Raji (cell line): Measurements from ENCODE around the gene SFMBT2.

Experiments used
- POLR2A ChIP-seq: IDR thresholded peaks from 2 replicates; pipeline ENCODE4 v1.6.1; 2011; ENCODE audit warnings: low read depth, low read length, control low read depth; ENCODE audit not compliant: insufficient read depth

Gene SFMBT2

DNA sequence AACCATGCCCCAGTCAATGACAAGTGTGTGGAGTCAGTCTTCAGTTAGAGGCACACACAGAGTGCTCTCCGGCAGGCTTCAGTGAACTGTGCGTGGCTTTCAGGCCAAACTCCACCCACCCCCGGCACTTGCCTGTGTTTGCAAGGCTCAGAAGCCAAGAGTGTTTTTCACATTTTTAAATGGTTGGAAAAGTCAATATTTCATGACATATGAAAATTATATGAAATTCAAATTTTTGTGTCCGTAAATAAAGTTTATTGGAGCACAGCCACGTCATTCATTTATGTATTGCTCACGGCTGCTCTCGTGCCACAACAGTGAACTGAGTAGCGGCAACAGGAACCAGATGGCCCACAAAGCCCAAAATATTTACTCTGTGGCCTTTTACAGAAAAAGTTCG is 104.7 kb downstream of the SFMBT2 start:
- TF ChIP-seq POLR2A = no peak

DNA sequence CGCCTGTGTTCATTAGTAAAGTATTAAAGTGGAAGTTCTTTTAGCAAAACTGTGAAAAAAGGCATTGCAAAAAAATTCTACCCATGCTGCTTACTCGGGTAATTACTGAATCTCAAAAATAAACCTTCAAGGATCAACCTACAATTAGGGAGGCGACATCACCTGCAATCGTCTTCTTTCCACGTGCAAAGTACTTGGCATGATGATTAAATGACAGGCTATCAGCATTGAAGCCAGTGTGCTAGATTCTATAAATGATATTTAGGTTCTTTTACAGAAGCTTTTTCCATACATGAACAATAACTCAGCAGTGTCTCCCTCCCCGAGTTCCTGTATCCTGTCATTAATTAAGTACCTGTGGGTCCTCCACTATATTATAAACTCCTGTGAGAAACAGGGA is 105.8 kb downstream of the SFMBT2 start:
- TF ChIP-seq POLR2A = no peak

- TF ChIP-seq POLR2A = no peak
Measured at GRCh38 chr10:7304110-7304509, 106.7 kb downstream of the SFMBT2 start.

GRCh38 chr10:7302930-7303557 is 107.8 kb downstream of the SFMBT2 start:
- no peak for TF ChIP-seq POLR2A

GRCh38 chr10:7302392-7302906 is 108.4 kb downstream of the SFMBT2 start:
- TF ChIP-seq POLR2A = no peak

DNA sequence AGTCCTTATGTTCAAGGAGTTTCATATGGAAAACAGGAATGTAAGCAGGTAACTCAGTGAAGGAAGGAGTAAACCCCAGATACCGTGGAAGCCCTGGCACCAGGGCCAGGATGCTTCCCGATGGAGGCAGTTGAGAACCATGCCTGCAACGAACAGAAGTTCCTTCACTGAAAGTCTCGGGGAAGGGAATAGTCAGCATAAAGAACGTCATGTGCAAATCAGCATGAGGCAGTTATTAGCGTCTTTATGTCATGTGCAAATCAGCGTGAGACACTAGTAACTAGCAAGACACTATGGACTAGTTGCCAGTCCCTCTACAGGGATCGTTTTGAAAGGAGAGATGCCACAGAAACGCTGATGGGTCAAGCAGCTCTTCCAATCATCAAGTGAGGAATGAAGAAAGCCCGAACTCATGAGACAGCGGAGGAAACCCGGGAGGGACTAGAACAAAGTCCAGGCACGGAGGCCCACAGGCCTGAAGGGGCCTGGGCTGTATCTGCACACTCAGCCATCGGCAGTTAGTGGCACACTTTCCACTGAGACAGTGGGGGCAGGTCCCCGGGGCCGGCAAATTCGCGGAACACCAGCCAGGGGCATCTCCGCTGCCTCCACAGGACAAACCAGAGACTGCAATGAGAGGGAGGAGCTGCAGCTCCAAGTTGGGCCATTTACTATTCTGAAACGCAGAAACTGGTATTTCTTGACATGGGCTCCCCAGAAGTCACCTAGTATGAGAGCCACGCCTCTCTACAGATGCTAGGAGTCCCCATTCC is 109.6 kb downstream of the SFMBT2 start:
- TF ChIP-seq POLR2A = no peak

- TF ChIP-seq POLR2A = no peak
Measured at GRCh38 chr10:7300384-7300971, 110.4 kb downstream of the SFMBT2 start.

GRCh38 chr10:7298495-7298894 is 112.3 kb downstream of the SFMBT2 start:
- no peak for TF ChIP-seq POLR2A

- TF ChIP-seq POLR2A = no peak
Measured at GRCh38 chr10:7297094-7297493, 113.7 kb downstream of the SFMBT2 start.

GRCh38 chr10:7296648-7297047 is 114.2 kb downstream of the SFMBT2 start:
- TF ChIP-seq POLR2A = no peak

DNA sequence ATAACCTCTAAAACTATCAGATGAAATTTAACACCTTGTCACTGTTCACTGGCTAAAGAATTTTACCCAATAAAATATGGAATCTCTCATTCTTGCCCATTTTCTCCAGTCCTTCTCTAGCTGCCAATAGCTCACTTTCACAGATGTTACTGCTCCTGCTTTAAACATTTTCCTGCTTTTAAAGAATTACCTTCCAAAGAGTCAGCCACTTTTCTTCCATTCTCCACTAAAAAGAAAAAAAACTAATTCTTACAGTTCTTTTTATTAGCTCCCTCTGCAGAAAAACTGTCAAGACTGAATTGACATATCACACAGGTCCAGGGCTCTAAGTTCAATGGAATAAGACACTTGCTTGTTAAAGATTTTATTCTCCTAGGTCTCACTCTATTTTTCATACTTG is 114.8 kb downstream of the SFMBT2 start:
- TF ChIP-seq POLR2A = no peak

GRCh38 chr10:7293378-7293920 is 117.4 kb downstream of the SFMBT2 start:
- no peak for TF ChIP-seq POLR2A

GRCh38 chr10:7291487-7292270 is 119.2 kb downstream of the SFMBT2 start:
- no peak for TF ChIP-seq POLR2A

DNA sequence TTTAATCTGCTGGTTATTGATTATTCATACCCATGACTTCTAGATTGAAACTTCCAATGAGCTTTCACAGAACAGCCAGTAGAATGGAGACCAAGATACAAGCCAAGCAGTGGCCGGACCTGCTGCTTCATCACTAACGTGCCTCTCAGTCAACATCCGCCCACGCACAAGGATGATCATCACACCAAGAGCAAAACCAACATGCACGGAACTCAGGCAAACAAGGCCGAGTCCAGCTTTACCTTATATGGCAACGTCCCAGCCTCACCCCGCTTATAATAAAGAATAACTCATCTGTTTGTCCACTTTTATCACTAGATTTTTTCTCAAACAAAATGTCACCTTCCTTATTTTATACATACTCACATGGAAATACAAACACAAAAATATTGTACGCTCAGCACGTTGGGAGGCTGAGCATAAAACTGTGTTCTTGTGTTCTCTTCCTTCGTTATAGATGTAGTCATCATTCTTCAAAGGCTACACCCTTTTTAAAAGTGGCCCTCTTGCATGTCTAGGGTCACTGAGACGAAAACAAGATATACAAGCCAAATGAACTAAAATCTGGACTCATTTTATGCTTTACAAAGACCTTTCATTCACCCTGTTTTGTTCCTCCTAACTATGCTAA is 122.7 kb downstream of the SFMBT2 start:
- TF ChIP-seq POLR2A = no peak
